Measurements from ENCODE around the gene ESR1. TPM values are rescaled to one million over a fixed set of nuclear protein-coding genes. Genes with fewer than 3 reads are reported as not detected.

The ESR1 gene
- total RNA-seq, 1 donor from 2014 or later = not detected

- Histone ChIP-seq H3K4me2 (no peak overlapping the region), H3K27ac (no peak overlapping the region), H4K20me1 (ENCODE audit: low read depth) (no peaks in the 10 kb centered on the region), H3K27me3 (no peaks in the 10 kb centered on the region), H3K36me3 (no peaks in the 10 kb centered on the region), H3K4me3 (no peak overlapping the region), H3K4me1 (no peaks in the 10 kb centered on the region), H3F3A (ENCODE audit: low read depth) (no peaks in the 10 kb centered on the region), H3K9me3 (ENCODE audit: low read depth) (no peaks in the 10 kb centered on the region), H2AFZ (replicated peaks) (peak overlapping the region; percentile 28), H3K9ac (no peak overlapping the region), H3K79me2 (ENCODE audit: low read depth) (no peaks in the 10 kb centered on the region)
- H3K4me3 Mint-ChIP-seq = no peak overlapping the region
- H3K4me1 Mint-ChIP-seq = peaks cover 8% of the 10 kb centered on the region
- no peaks in the 10 kb centered on the region for H3K27me3 Mint-ChIP-seq (ENCODE audit: insufficient read depth, low read depth)
- no peak overlapping the region for H3K27ac Mint-ChIP-seq
- no peaks in the 10 kb centered on the region for H3K36me3 Mint-ChIP-seq
- no peak for TF ChIP-seq EZH2 (IDR thresholded peaks at IDR 0.05)
- TF ChIP-seq CTCF (IDR thresholded peaks at IDR 0.05) = no peak
- no peak for TF ChIP-seq EZH2phosphoT487 (IDR thresholded peaks at IDR 0.05)
- no peaks in the 10 kb centered on the region for H3K9me3 Mint-ChIP-seq
- DNase-seq (ENCODE audit: low spot score) = no peak
Observed at GRCh38 chr6:152057832-152058498, 250.5 kb downstream of the ESR1 start.

GRCh38 chr6:152059909-152060308 lies 252.4 kb downstream of the ESR1 start:
- H3K27me3 ChIP-seq = no peaks in the 10 kb centered on the region
- no peaks in the 10 kb centered on the region for H3K36me3 ChIP-seq
- Mint-ChIP-seq H3K27me3 (ENCODE audit: insufficient read depth, low read depth) (no peaks in the 10 kb centered on the region), H3K9me3 (no peaks in the 10 kb centered on the region), H3K36me3 (no peaks in the 10 kb centered on the region), H3K27ac (no peak overlapping the region), H3K4me3 (no peak overlapping the region), H3K4me1 (peaks cover 8% of the 10 kb centered on the region)
- H3K4me2 ChIP-seq = no peak overlapping the region
- no peaks in the 10 kb centered on the region for H3K79me2 ChIP-seq (ENCODE audit: low read depth)
- TF ChIP-seq EZH2 (IDR thresholded peaks at IDR 0.05) (no peak), EZH2phosphoT487 (IDR thresholded peaks at IDR 0.05) (no peak), CTCF (IDR thresholded peaks at IDR 0.05) (no peak)
- H3K4me3 ChIP-seq = no peak overlapping the region
- H3K9ac ChIP-seq = no peak overlapping the region
- no peaks in the 10 kb centered on the region for H4K20me1 ChIP-seq (ENCODE audit: low read depth)
- H3K27ac ChIP-seq = no peak overlapping the region
- H3K9me3 ChIP-seq (ENCODE audit: low read depth) = no peaks in the 10 kb centered on the region
- H3K4me1 ChIP-seq = peaks cover 6% of the 10 kb centered on the region
- H2AFZ ChIP-seq (replicated peaks) = no peak overlapping the region
- no peak for DNase-seq (ENCODE audit: low spot score)
- no peaks in the 10 kb centered on the region for H3F3A ChIP-seq (ENCODE audit: low read depth)

DNA sequence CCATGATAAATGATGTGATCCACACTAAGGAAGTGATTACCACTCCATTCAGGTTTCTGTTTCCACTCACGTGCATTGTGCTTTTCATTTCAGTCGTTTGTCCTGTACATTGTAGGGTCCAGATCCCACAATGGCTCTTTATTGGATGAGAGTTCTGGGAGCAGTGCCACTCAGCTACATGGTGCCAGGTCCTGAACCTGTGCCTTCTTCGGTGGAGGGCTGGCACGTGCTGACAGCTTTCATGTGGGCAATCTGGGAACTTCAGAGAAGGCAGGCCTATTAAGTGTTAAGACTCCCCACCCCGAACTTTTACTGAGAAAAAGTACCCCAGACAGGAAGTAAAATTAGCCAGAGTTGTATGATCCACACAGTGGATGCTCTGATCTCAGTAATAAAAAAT lies 255.0 kb downstream of the ESR1 start:
- no peak overlapping the region for H3K4me3 ChIP-seq
- H3K27ac Mint-ChIP-seq = no peak overlapping the region
- H3K36me3 ChIP-seq = no peaks in the 10 kb centered on the region
- H3F3A ChIP-seq (ENCODE audit: low read depth) = peaks cover 5% of the 10 kb centered on the region
- no peak overlapping the region for H3K4me3 Mint-ChIP-seq
- H3K9me3 Mint-ChIP-seq = no peaks in the 10 kb centered on the region
- no peak overlapping the region for H2AFZ ChIP-seq (replicated peaks)
- no peaks in the 10 kb centered on the region for H3K27me3 Mint-ChIP-seq (ENCODE audit: insufficient read depth, low read depth)
- H3K4me1 Mint-ChIP-seq = peaks cover 8% of the 10 kb centered on the region
- H4K20me1 ChIP-seq (ENCODE audit: low read depth) = no peaks in the 10 kb centered on the region
- H3K9me3 ChIP-seq (ENCODE audit: low read depth) = no peaks in the 10 kb centered on the region
- H3K9ac ChIP-seq = no peak overlapping the region
- H3K79me2 ChIP-seq (ENCODE audit: low read depth) = no peaks in the 10 kb centered on the region
- H3K4me1 ChIP-seq = peaks cover 18% of the 10 kb centered on the region
- H3K4me2 ChIP-seq = no peak overlapping the region
- DNase-seq (ENCODE audit: low spot score) = no peak
- no peak overlapping the region for H3K27ac ChIP-seq
- H3K36me3 Mint-ChIP-seq = no peaks in the 10 kb centered on the region
- H3K27me3 ChIP-seq = no peaks in the 10 kb centered on the region
- no peak for TF ChIP-seq EZH2 (IDR thresholded peaks at IDR 0.05)
- no peak for TF ChIP-seq EZH2phosphoT487 (IDR thresholded peaks at IDR 0.05)

DNA sequence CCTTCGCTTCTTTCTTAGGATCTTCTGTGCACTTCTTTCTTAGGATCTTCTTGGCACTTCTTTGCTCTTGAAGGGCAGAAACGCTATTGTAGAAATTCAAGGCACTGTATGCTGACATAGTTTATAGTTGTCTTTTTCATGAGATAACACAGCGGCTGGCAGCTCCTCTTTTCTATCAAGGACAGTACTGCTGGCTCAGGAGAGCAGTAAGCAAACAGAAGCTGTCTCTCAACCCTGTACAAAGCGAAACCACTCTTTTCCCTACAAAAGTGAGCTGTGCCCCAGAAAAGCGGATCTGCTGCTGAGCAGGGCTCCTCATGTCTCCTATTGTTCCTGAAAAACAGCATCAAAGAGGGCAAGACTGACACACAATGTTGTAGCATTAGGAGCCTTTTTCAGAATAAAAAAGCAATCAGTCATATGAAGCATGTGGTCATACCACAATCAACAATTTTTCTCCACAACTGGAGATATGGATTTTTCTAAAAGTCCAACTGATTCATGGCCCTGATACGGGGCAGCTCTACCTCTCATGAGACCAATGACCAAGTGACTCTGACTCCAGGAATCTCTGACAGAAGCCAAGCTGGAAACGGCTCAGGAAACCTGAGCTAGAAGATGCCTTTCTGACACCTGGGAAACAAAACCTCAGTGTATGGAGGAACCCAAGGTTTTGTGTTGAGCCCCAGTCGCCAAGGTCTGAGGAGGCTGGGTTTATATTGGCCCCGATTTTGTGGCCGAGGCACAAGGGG lies 255.9 kb downstream of the ESR1 start:
- H3K4me2 ChIP-seq = no peak overlapping the region
- H4K20me1 ChIP-seq (ENCODE audit: low read depth) = no peaks in the 10 kb centered on the region
- H3K27ac ChIP-seq = no peak overlapping the region
- no peaks in the 10 kb centered on the region for H3K79me2 ChIP-seq (ENCODE audit: low read depth)
- H3K36me3 ChIP-seq = no peaks in the 10 kb centered on the region
- H3K36me3 Mint-ChIP-seq = no peaks in the 10 kb centered on the region
- H3F3A ChIP-seq (ENCODE audit: low read depth) = peaks cover 5% of the 10 kb centered on the region
- no peaks in the 10 kb centered on the region for H3K9me3 Mint-ChIP-seq
- no peak overlapping the region for H3K9ac ChIP-seq
- H3K9me3 ChIP-seq (ENCODE audit: low read depth) = no peaks in the 10 kb centered on the region
- no peak overlapping the region for H3K27ac Mint-ChIP-seq
- no peak for TF ChIP-seq EZH2 (IDR thresholded peaks at IDR 0.05)
- no peak for TF ChIP-seq CTCF (IDR thresholded peaks at IDR 0.05)
- TF ChIP-seq EZH2phosphoT487 (IDR thresholded peaks at IDR 0.05) = no peak
- H2AFZ ChIP-seq (replicated peaks) = peak overlapping the region; percentile 68
- H3K4me3 ChIP-seq = no peak overlapping the region
- H3K4me1 ChIP-seq = peaks cover 18% of the 10 kb centered on the region
- H3K27me3 ChIP-seq = no peaks in the 10 kb centered on the region
- peaks cover under 1% of the 10 kb centered on the region for H3K4me1 Mint-ChIP-seq
- H3K27me3 Mint-ChIP-seq (ENCODE audit: insufficient read depth, low read depth) = no peaks in the 10 kb centered on the region
- no peak for DNase-seq (ENCODE audit: low spot score)
- no peak overlapping the region for H3K4me3 Mint-ChIP-seq
